Activated T-helper 1 cell treated with Interleukin-2 at 50 U/mL for 16 hours (primary cell): ENCODE results near the gene MAN2B2.

Source experiments
- DNase-seq: peaks from one replicate; pipeline ENCODE4 v3.0.0-alpha.2; 2020; ENCODE audit warnings: low read depth

Gene MAN2B2

GRCh38 chr4:6595897-6596537 is 21.0 kb downstream of the MAN2B2 start:
- DNase-seq, result no peak

GRCh38 chr4:6596948-6597347 is 22.0 kb downstream of the MAN2B2 start:
- no peak for DNase-seq

GRCh38 chr4:6598127-6598526 is 23.1 kb downstream of the MAN2B2 start:
- no peak for DNase-seq

GRCh38 chr4:6598641-6599040 is 23.7 kb downstream of the MAN2B2 start:
- DNase-seq, result no peak

- DNase-seq, result no peak
These were observed 26.8 kb downstream of the MAN2B2 start for GRCh38 chr4:6601661-6602250.

- DNase-seq, result no peak
These were observed 27.3 kb downstream of the MAN2B2 start for GRCh38 chr4:6602289-6602688.

- DNase-seq, result no peak
These were observed 28.1 kb downstream of the MAN2B2 start for GRCh38 chr4:6603128-6603527.

- no peak for DNase-seq
These were observed 30.1 kb downstream of the MAN2B2 start for GRCh38 chr4:6605114-6605513.

- DNase-seq, result no peak
These were observed 30.6 kb downstream of the MAN2B2 start for GRCh38 chr4:6605605-6606004.

- DNase-seq, result no peak
These were observed 31.7 kb downstream of the MAN2B2 start for GRCh38 chr4:6606465-6607235.

GRCh38 chr4:6607368-6608055 is 32.5 kb downstream of the MAN2B2 start:
- DNase-seq, result no peak

GRCh38 chr4:6608758-6609414 is 33.9 kb downstream of the MAN2B2 start:
- DNase-seq, result no peak

- DNase-seq, result no peak
These were observed 34.6 kb downstream of the MAN2B2 start for GRCh38 chr4:6609415-6610079.

GRCh38 chr4:6610856-6611430 is 36.0 kb downstream of the MAN2B2 start:
- no peak for DNase-seq

- DNase-seq, result no peak
These were observed 38.1 kb downstream of the MAN2B2 start for GRCh38 chr4:6612961-6613675.

- no peak for DNase-seq
These were observed 39.0 kb downstream of the MAN2B2 start for GRCh38 chr4:6613676-6614651.

GRCh38 chr4:6614701-6615230 is 39.8 kb downstream of the MAN2B2 start:
- no peak for DNase-seq

- DNase-seq, result no peak
These were observed 41.4 kb downstream of the MAN2B2 start for GRCh38 chr4:6616087-6616995.
